Activated CD4-positive, alpha-beta T cell treated with anti-CD3 and anti-CD28 coated beads, Interleukin-2, amount 50 U/mL, for 24 hours (primary cell): ENCODE data around the gene MKRN1.
"Not testable (repeated sequence)": the region's sequence is repeated elsewhere in the genome, so short reads cannot be mapped to it uniquely, and the experiment has no call there.

Experiments used
- DNase-seq, 2 donors: peaks; one replicate each; pipeline ENCODE4 v3.0.0-alpha.2; 2020; ENCODE audit warnings: low read depth in 1 of 2, low spot score in 1 of 2

The MKRN1 gene

DNA sequence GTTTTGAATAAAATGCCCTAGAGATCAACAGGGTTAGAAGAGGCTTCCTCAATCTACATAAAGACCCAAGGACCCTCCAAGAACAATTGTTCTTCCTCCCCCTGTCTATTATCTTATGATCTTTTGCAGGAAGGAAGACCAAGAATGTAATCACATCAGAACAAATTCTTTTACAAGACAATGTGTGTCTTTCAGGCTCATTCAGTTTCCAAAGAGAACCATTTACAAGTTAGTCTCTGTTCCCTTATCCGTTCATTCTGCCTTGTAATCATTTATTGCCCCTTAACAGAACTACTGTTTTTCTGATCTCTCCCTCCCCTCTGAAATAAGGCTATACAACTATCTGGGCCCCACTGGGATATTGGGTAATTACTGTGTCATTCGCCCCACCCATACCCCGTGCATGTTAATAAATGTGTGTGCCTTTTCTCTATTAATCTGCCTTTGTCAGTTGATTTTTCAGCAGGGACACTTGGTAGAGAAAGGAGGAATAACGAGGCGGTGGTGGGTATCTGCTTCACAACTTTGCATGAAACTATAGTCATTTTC lies 5.7 kb upstream of the MKRN1 start:
- DNase-seq = no peak

GRCh38 chr7:140484479-140484878 lies 5.2 kb upstream of the MKRN1 start:
- DNase-seq = no peak

DNA sequence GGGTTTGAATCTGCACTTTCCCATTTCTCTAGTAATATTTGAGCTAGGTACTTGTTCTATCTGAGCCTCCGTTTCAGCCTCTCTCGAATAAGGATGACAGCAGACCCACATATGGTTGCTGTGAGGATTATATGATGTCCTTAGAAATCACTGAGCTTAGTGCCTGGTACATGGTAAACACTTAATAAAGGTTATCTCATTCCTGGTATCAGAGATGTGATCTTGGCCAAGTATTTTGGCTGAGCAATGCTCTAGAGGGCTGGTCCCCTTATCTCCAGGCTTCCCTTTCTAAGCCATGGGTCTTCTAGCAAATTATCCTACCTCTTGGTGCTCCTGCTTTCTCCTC lies 407 bp upstream of the MKRN1 start:
- no peak for DNase-seq

DNA sequence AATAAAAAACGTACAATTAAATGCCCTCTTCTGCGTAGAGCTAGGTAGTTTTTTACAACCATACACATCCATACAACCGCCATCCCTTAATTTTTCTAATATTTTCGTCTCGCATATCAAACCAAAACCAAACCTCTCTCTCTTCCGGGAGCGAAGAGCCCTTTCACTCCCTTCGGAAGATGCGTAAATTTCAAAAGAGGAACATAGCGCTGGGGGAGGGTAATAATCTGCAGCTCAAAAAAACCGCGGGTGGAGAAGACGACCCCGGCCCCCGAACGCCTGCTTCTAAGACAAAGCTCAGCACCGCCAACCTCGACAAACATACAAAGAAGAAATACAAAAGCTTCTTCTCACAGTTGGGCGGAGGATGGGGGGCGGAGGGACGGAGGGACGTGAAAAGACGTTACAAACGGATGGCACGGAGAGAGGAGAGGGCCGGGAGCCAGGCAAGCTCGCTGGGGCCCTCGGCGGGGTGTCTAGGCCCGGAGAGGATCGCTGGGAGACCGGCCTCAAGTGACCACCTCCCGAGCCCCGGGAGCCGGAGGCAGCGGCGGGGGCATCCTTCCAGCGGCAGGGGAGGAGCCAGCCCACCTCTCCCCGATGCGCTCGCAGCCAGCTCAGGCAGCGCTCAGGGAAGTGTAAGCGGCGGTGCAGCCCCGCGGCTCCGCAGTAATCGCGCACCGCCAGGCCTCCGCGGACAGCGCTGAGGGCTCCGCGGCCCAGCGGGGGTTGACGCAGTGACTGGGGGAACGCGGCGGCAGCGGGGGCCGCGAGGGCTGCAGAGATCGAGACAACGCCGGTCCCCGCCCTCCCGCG lies 851 bp downstream of the MKRN1 start:
- DNase-seq = peak in 1 of 2 donors; percentile 20

DNA sequence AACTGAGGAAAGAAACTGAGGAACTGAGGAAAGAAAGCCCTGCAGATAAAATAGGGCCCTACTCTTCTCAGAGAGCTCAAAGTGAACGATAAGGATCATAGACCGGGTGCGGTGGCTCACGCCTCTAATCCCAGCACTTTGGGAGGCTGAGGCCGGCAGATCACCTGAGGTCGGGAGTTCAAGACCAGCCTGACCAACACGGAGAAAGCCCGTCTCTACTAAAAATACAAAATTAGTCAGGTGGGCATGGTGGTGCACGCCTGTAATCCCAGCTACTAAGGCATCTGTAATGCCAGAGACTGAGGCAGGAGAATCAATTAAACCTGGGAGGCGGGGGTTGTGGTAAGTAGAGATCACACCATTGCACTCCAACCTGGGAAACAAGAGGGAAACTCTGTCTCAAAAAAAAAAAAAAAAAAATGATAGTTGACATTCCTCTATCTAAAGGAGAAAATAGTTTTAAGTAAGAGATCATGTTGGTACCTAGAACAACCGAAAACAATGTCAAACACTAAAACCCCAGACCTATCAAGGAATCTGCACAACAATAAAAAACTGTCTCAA lies 2.5 kb downstream of the MKRN1 start:
- DNase-seq = no peak

DNA sequence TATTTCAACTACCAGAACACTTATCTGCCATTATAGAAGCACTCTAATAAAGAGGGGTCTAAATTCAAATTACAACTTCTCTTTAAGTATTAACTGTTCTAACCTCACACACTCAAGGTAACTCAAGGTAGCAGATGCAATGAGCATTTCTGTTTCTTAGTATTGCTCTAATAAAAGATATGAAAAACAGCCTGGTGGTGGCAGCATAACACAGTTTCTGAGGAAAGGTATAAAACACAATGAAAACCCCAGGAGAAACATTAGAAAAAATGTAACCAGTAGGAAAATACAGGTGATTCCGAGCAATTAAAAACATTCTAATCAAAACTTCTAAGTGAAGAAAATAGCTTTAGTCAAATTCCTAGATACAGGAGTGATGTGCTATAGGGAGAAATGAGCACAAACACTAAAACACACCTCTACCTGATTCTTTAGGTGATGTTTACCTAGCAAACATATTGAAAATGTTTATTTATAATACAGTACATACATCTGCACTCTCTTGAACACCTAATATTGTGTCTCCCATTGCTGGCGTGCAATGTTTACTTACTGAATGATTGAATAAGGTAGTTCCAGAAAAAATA lies 3.5 kb downstream of the MKRN1 start:
- no peak for DNase-seq

GRCh38 chr7:140463111-140463510 lies 16.2 kb downstream of the MKRN1 start:
- DNase-seq = no peak

- no peak for DNase-seq
Observed at GRCh38 chr7:140458916-140459315, 20.4 kb downstream of the MKRN1 start.

DNA sequence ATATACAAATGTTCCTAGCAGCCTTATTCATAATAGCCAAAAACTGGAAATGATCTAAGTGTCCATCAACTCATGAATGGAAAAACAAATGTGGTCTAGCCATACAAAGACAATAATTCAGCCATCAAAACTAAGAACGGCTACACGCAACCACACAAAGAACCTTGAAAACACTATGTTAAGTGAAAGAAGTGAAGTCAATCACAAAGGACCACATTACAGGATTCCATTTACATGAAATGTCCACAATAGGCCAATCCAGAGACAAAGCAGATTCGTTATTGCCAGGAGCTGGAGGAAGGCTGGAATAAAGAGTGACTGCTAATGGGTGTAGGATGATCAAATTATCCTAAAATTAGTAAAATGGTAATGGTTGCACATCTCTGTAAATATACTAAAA lies 21.1 kb downstream of the MKRN1 start:
- DNase-seq = no peak

- DNase-seq = no peak
Observed at GRCh38 chr7:140456551-140457051, 22.7 kb downstream of the MKRN1 start.

DNA sequence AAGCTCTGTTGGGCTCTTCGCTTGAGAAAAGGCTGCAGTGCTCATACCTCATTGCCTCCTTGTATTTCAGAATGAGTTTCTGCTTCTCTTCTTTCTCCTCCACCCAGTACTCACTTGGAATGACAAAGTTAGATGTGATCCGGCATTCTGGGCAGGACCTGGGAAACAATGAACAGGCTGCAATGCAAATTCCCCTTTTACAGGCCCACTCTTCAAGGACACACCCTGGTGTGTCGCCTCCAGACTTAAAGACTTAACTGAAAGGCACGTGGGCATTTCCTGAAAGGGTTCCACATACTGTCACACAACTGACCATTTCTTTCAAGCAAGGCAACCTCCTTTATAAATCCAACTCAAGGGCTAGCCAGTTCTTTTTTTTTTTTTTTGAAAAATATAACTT lies 23.6 kb downstream of the MKRN1 start:
- DNase-seq = no peak

GRCh38 chr7:140454657-140455015 lies 24.7 kb downstream of the MKRN1 start:
- DNase-seq = no peak

DNA sequence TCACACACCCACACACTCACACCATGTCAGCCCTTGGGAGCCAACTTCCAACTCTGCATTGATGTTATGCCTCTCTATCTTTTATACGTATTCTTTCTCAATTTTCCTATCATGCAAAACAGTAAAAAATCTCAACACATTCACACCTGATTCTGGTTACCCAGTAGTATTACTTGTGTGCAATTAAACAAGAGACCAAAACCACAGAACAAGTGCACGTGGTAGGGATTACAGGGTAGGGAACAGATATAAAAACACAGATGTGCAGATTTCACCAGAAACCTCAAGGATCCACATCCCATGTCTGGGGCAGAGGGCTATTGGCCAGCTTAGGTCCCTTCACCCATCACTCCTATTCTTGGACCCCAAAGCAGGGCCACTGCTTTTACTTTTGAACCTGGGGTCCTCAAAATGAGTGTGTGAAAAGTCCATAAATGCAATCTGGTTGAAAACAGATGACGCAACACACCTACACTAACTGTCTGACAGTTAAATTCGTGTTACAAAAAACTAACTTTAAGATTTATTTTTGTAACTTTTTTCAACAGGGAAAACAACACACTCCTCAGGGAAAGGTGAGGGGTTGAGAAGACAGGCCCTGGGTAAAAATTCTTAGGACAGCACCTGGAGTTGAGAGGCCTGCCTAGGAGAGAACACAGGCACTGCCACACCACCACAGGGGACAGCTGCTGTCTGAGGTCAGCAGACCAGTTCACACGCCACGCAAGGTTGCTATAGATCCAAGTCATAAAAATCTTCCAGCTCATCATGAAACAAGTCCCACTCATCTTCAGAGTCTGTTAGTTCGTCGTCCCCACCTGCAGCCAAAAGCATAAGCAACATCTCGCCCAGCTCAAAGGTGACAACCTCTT lies 25.3 kb downstream of the MKRN1 start:
- DNase-seq = not testable (repeated sequence)

DNA sequence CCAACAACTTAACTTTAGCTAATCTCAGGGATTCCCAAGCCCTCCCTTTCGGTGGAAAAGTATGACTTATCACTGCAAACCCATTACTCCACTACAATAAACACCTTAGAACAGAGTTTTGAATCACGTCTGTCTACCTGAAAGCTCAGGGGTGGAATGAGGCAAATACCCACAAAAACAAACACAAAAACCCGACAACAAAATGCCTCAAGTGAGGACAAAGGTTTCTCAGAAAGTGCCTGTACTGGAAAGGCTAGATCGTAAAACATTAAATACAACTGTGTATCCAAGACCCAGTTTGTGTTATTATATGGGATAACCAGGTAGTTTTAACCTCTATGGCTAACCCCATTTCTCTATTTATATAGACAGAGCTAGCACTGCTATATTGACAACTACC lies 26.0 kb downstream of the MKRN1 start:
- no peak for DNase-seq

DNA sequence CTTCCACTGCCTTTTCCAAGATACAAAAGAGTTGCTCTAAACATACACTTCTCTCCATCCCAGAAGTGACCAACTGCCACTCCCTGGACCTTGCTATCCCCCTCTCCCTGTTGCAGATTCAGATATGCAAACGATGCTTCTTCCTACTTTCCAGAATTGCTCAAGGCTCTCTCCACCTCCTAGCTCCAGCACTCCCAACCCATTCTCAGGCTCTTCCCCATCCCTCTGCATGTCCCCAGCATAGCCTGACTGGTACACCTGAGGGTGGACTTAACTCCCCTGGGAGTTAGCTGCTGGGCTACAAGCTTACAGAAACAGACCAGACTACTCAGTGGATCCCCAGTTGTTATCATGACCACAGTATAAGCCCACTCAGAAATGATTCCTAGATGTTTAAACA lies 27.6 kb downstream of the MKRN1 start:
- no peak for DNase-seq

GRCh38 chr7:140448781-140449480 lies 30.4 kb downstream of the MKRN1 start:
- no peak for DNase-seq

DNA sequence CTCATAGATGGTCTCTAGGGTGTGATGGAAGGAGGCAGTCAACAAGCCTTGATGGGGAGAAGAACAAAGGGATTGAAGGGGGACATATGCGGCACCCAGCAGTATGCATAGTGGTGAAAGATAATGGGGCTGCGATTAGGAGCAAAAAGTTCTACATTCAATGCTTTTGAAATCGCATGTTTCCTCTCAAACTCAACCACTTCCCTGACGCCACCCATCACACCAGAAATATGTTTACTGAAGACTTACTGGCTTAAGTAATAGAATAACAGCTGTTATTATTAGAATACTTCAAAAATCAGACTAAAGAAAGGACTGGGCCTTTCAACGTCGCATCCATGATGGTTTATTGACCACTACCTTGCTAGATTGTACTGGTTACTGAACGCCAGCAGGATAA lies 31.5 kb downstream of the MKRN1 start:
- DNase-seq = no peak

DNA sequence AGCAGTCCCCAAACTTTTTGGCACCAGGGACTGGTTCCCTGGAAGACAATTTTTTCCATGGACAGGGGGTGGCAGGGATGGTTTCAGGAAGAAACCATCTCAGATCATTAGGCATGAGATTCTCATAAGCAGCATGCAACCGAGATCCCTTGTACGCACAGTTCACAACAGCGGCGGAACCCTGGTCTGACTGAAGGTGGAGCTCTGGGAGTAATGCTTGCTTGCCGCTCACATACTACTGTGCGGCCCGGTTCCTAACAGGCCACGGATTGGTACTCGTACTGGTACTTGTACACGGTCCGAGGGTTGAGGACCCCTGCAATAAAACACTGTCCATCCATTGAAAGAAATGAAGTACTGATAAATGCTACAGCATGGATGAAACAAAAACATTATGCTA lies 32.8 kb downstream of the MKRN1 start:
- DNase-seq = no peak

GRCh38 chr7:140441519-140441918 lies 37.8 kb downstream of the MKRN1 start:
- no peak for DNase-seq

GRCh38 chr7:140440593-140440992 lies 38.7 kb downstream of the MKRN1 start:
- DNase-seq = no peak

GRCh38 chr7:140439359-140439758 lies 39.9 kb downstream of the MKRN1 start:
- no peak for DNase-seq
